GM18951 (cell line): ENCODE data around the gene KLHL17.

Source experiments
- POLR2A ChIP-seq: IDR thresholded peaks from 4 replicates; pipeline ENCODE4 v1.6.1; 2011; ENCODE audit warnings: mild to moderate bottlenecking; ENCODE audit not compliant: insufficient read length, insufficient read depth; ENCODE audit errors: extremely low read depth
- in situ Hi-C: fragments of 300-500 bp; cut with MboI; formaldehyde crosslinking; loops from one replicate; pipeline ENCODE4 v1.12.0; 2022; ENCODE audit warnings: low sequenced_read_pairs, mixed read lengths, inconsistent platforms; ENCODE audit not compliant: unreplicated experiment

The KLHL17 gene

DNA sequence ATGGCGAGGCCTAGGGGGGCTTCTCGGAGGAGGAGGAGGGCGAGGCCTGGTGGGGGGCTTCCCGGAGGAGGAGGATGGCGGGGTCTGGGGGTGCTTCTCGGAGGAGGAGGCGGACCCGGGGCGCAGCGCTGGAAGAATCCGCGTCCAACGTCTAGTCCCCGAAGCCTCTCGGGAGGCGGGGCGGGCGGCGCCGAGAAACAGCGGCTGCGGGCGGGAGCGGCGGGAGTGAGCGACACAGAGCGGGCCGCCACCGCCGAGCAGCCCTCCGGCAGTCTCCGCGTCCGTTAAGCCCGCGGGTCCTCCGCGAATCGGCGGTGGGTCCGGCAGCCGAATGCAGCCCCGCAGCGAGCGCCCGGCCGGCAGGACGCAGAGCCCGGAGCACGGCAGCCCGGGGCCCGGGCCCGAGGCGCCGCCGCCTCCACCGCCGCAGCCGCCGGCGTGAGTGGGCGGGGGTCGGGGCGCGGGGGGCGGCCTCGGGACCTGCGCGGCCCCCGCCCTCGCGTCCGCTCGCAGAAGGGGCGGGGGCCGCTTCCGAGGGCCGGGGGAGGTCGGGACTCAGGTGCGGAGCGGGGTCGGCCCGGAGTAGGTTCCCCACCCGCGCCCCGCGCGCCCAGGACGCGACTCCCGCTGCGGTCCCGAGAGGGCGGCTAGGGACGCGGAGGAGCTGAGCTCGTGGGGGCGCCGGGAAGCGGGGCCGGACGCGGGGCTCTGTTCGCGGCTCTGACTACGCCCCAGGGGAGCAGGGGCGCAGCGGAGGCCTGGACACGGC, at the start of gene KLHL17:
TSS of gene KLHL17 (plus strand) at position 222 of the 769 bp plus-strand sequence. CDS start at position 332, 110 bp downstream.
- in situ Hi-C loops = no loop called here
- TF ChIP-seq POLR2A = peak; percentile 59

DNA sequence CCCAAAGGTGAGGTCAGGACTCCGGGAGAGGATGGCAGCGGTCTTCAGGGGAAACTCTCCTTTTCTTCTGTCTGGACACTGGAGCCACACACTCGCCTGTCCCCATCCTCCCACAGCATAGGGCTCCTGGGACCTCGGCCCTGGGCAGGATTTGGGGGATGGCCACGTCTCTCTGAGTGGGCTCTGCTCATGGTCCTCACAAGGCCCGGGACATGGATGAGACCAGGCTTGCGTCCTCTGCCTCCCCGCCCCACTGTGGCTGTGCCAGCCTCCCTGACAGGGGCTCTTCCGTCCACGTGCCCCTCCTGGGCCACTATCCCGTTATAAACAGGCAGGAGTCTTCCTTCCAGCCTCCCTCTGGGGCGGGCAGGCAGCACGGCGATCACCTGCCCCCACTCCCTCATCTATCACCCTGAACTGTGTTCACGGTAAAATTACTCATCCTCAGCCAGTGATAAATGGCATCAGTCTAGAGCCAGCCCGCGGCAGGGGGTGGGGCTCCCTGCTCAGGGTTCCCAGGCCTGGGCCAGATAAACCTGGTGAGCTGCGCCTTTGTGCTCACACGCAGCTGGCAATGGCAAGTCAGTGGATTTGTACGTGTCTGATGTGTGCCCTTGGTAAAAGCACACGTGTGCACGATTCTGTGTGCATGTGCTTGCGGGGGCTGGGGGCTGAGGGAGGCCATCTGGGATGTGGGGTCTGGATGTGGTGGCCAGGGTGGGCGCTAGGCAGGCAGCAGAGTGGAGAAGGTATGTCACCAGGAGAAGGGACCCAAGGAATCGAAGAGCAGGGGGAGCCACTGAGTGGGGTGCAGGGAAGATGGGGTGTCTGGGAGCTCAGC, 49.3 kb upstream of the KLHL17 start:
- in situ Hi-C loops = no loop called here
- TF ChIP-seq POLR2A = no peak

- in situ Hi-C loops = no loop called here
- TF ChIP-seq POLR2A = no peak
Measured at GRCh38 chr1:911875-912739, 48.3 kb upstream of the KLHL17 start.

- no peak for TF ChIP-seq POLR2A
- in situ Hi-C loops = no loop called here
Measured at GRCh38 chr1:912740-913301, 47.6 kb upstream of the KLHL17 start.

DNA sequence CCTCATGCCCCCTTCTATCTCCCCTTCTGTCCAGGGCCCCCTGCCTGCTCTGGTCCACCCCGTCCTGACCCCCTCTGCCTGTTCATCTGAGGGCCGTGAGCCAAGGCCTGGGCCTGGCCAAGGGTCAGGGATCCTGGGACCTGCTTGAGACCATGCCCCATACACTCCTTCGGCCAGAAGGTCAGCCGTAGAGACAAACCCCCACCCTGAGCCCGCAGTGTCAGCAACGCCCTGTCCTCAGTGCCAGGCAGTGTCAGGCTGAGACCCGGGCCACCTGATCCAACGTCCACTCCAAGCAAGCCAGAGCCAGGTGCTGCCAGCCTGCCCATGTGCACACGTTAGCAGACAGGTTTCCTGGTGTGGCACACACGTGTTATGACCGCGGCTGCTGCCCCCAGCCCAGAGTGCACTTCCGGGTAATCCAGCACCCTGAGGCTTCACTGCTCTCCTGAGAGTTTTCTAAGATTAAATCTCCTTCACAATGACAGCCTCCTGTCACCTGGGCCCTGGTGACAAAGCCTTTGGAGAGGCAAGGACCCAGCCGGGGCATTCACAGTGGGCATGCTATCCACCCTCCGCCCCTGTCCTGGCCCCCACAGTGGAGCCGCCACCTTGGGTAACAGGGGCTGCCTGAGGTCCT, 46.8 kb upstream of the KLHL17 start:
- TF ChIP-seq POLR2A = no peak
- in situ Hi-C loops = no loop called here

GRCh38 chr1:914131-914890, 46.1 kb upstream of the KLHL17 start:
- in situ Hi-C loops = no loop called here
- TF ChIP-seq POLR2A = no peak

DNA sequence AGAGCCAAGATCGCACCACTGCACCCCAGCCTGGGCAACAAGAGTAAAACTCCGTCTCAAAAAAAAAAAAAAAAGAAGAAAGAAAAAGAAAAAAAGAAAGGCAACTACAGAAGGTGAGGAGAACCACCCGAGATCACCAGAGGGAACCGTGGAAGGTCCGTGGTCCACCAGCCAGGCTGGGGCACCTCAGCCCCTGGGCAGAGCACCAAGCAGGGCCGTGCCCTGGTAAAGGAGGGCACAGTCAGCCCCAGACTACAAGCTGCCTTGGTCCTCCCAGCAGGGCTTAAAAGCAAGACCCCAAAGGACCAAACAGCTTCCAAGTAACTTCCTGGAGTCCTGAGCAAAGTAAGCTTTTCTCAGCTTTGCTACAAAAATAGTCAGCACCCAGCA, 45.5 kb upstream of the KLHL17 start:
- in situ Hi-C loops = no loop called here
- no peak for TF ChIP-seq POLR2A

- TF ChIP-seq POLR2A = no peak
- in situ Hi-C loops = no loop called here
Measured at GRCh38 chr1:915295-916172, 44.9 kb upstream of the KLHL17 start.

GRCh38 chr1:916173-917075, 44.0 kb upstream of the KLHL17 start:
- in situ Hi-C loops = no loop called here
- TF ChIP-seq POLR2A = no peak

- no peak for TF ChIP-seq POLR2A
- in situ Hi-C loops = no loop called here
Measured at GRCh38 chr1:917076-917459, 43.3 kb upstream of the KLHL17 start.
